Sigmoid colon (tissue), 7 donors: Measurements from ENCODE around the gene ABCC1. TPM values are rescaled to one million over a fixed set of nuclear protein-coding genes. Genes with fewer than 3 reads are reported as not detected.

Experiments used
- DNase-seq: peaks from one replicate; pipeline ENCODE4 v3.0.0-alpha.2; 2019
- H3K27ac ChIP-seq, 4 donors: fragments of 200-600 bp; sonication (generic); one replicate each; pipeline ENCODE4 v1.5.1; 2016 to 2019; ENCODE audit warnings: mild to moderate bottlenecking in 1 of 4
- H3K27me3 ChIP-seq, 3 donors: fragments of 200-600 bp; sonication (generic); one replicate each; pipeline ENCODE4 v1.5.1; 2019; ENCODE audit warnings: mild to moderate bottlenecking in 1 of 3
- H3K36me3 ChIP-seq, 4 donors: fragments of 200-600 bp; sonication (generic); one replicate each; pipeline ENCODE4 v1.5.1; 2016 to 2019
- H3K4me1 ChIP-seq, 4 donors: fragments of 200-600 bp; sonication (generic); one replicate each; pipeline ENCODE4 v1.5.1; 2017 to 2019
- H3K4me3 ChIP-seq, 4 donors: fragments of 200-600 bp; sonication (generic); one replicate each; pipeline ENCODE4 v1.5.1; 2017 to 2019; ENCODE audit warnings: mild to moderate bottlenecking in 2 of 4, moderate library complexity in 1 of 4
- H3K9me3 ChIP-seq, 4 donors: fragments of 200-600 bp in 3 of 4; sonication (generic) in 3 of 4; one replicate each; pipeline versions ENCODE4 v1.5.1 to v1.6.1; 2013 to 2019
- CTCF ChIP-seq, 4 experiments: fragments of 450-650 bp in 3 of 4; fragments of 200-600 bp in 1 of 4; IDR thresholded peaks; one replicate each; pipeline ENCODE4 v1.5.1; 2016 to 2019; ENCODE audit warnings: antibody characterized with exemption in 4 of 4, mild to moderate bottlenecking in 3 of 4, moderate library complexity in 2 of 4
- EP300 ChIP-seq, 4 donors: sonication (generic); formaldehyde crosslinking; IDR thresholded peaks; one replicate each; pipeline ENCODE4 v1.6.1; 2017; ENCODE audit warnings: antibody characterized with exemption in 4 of 4
- POLR2A ChIP-seq, 2 donors: fragments of 450-650 bp; IDR thresholded peaks; one replicate each; pipeline ENCODE4 v1.6.1; 2016; ENCODE audit warnings: antibody characterized with exemption in 2 of 2, mild to moderate bottlenecking in 2 of 2, moderate library complexity in 2 of 2
- POLR2AphosphoS5 ChIP-seq, 4 donors: sonication (generic); formaldehyde crosslinking; IDR thresholded peaks; one replicate each; pipeline ENCODE4 v1.6.1; 2017; ENCODE audit warnings: antibody characterized with exemption in 4 of 4
- WGBS, 2 donors: extraction: QIAGEN DNeasy Blood & Tissue Kit; methylation state at CpG; one replicate each; pipeline ENCODE4 v1.1.7; 2013; 5-methylcytosine and 5-hydroxymethylcytosine counted together
- intact Hi-C: fragments of 100-400 bp; cut with DNase I; formaldehyde crosslinking; loops from one replicate; pipeline ENCODE4 v1.15.1; 2023
- polyA plus RNA-seq, 3 donors: library from polyadenylated mRNA; stranded (reverse); fragments of 200-250 nt; gene quantifications; one replicate each; pipeline ENCODE4 v1.2.3, GENCODE V29; 2013
- total RNA-seq, 4 donors: library from RNA; depleted of rRNA; stranded (reverse); fragments of >200 nt; gene quantifications; one replicate each; pipeline ENCODE4 v1.1.0, GENCODE V29; 2016
- donor health status: healthy with polysubstance abuse.
- donor health status: Bipolar disorder and iron deficiency.
- donor health status: healthy.

Gene ABCC1
- total and polyA plus RNA-seq, 7 donors, result 1.8 to 51.8 (median 22.5) TPM

- Histone ChIP-seq H3K36me3 (peaks cover 10 to 45% (median 25%) of the 10 kb centered on the region in 4 donors), H3K27ac (peak overlapping the region; percentile 75 to 92 (median 85)), H3K9me3 (peaks cover 0 to 5% (median 0%) of the 10 kb centered on the region in 4 donors), H3K27me3 (no peaks in the 10 kb centered on the region), H3K4me3 (no peak overlapping the region), H3K4me1 (peaks cover 0 to 60% (median 58%) of the 10 kb centered on the region in 4 donors)
- TF ChIP-seq EP300 (IDR thresholded peaks at IDR 0.05) (no peak), POLR2A (IDR thresholded peaks at IDR 0.05) (no peak), CTCF (IDR thresholded peaks at IDR 0.05) (no peak), POLR2AphosphoS5 (IDR thresholded peaks at IDR 0.05) (no peak)
- WGBS, 2 donors, result 97 to 98% methylated on average over 10 of the region's 10 CpGs
- intact Hi-C loops, result no loop called here
- no peak for DNase-seq
Observed at GRCh38 chr16:16083421-16084156, 134.2 kb downstream of the ABCC1 start.

- Histone ChIP-seq H3K27me3 (no peaks in the 10 kb centered on the region), H3K4me1 (peaks cover 0 to 61% (median 57%) of the 10 kb centered on the region in 4 donors), H3K4me3 (no peak overlapping the region), H3K9me3 (peaks cover 0 to 5% (median 0%) of the 10 kb centered on the region in 4 donors), H3K36me3 (peaks cover 10 to 53% (median 27%) of the 10 kb centered on the region in 4 donors), H3K27ac (peak overlapping the region; percentile 75 to 92 (median 85))
- 97 to 98% methylated on average over 3 of the region's 3 CpGs for WGBS, 2 donors
- TF ChIP-seq CTCF (IDR thresholded peaks at IDR 0.05) (no peak), EP300 (IDR thresholded peaks at IDR 0.05) (no peak), POLR2A (IDR thresholded peaks at IDR 0.05) (no peak), POLR2AphosphoS5 (IDR thresholded peaks at IDR 0.05) (no peak)
- intact Hi-C loops, result no loop called here
- no peak for DNase-seq
Observed at GRCh38 chr16:16084874-16085273, 135.5 kb downstream of the ABCC1 start.

GRCh38 chr16:16086653-16087446 is 137.4 kb downstream of the ABCC1 start:
- TF ChIP-seq EP300 (IDR thresholded peaks at IDR 0.05), result peak in 2 of 4 donors; percentile 12 to 63
- no peak for TF ChIP-seq POLR2A (IDR thresholded peaks at IDR 0.05)
- peak; percentile 45 to 72 (median 55) for TF ChIP-seq POLR2AphosphoS5 (IDR thresholded peaks at IDR 0.05)
- intact Hi-C loops, result loop anchor here (2.0 kb wide), 1 partner anchor 24 kb away; no protein-coding TSS in a partner anchor
- DNase-seq, result peak; percentile 84

GRCh38 chr16:16090238-16090637 is 140.8 kb downstream of the ABCC1 start:
- Histone ChIP-seq H3K27me3 (no peaks in the 10 kb centered on the region), H3K27ac (peak overlapping the region; percentile 81 to 92 (median 86)), H3K9me3 (no peaks in the 10 kb centered on the region), H3K4me1 (peaks cover 0 to 88% (median 74%) of the 10 kb centered on the region in 4 donors), H3K4me3 (no peak overlapping the region), H3K36me3 (peaks cover 0 to 39% (median 22%) of the 10 kb centered on the region in 4 donors)
- DNase-seq, result no peak
- no peak for TF ChIP-seq POLR2A (IDR thresholded peaks at IDR 0.05)
- no peak for TF ChIP-seq CTCF (IDR thresholded peaks at IDR 0.05)
- TF ChIP-seq POLR2AphosphoS5 (IDR thresholded peaks at IDR 0.05), result no peak
- TF ChIP-seq EP300 (IDR thresholded peaks at IDR 0.05), result no peak
- WGBS, 2 donors, result 96 to 97% methylated on average over 19 of the region's 19 CpGs
- intact Hi-C loops, result no loop called here

More at GRCh38 chr16:16086653-16087446, 137.4 kb downstream of the ABCC1 start:
- Histone ChIP-seq H3K36me3 (peaks cover 10 to 70% (median 40%) of the 10 kb centered on the region in 4 donors), H3K4me3 (no peak overlapping the region), H3K4me1 (peaks cover 0 to 59% (median 49%) of the 10 kb centered on the region in 4 donors), H3K27me3 (no peaks in the 10 kb centered on the region), H3K9me3 (peaks cover 0 to 5% (median 0%) of the 10 kb centered on the region in 4 donors), H3K27ac (peak overlapping the region; percentile 75 to 92 (median 85))
- WGBS, 2 donors, result 91 to 93% methylated on average over 18 of the region's 18 CpGs
